WERI-Rb-1 (cell line): ENCODE data around the gene DTWD2.

Experiments used
- DNase-seq: peaks from one replicate; pipeline ENCODE4 v3.0.0-alpha.2; 2020
- H3K27ac ChIP-seq: fragments of 250-450 bp; sonication (Bioruptor Pico); 2 replicates; pipeline ENCODE4 v1.5.1; 2020; ENCODE audit warnings: mild to moderate bottlenecking, moderate library complexity
- H3K27me3 ChIP-seq: fragments of 250-450 bp; sonication (Bioruptor Pico); 2 replicates; pipeline ENCODE4 v1.5.1; 2021; ENCODE audit warnings: mild to moderate bottlenecking, low read depth, moderate library complexity; ENCODE audit not compliant: insufficient read depth, severe bottlenecking
- H3K36me3 ChIP-seq: fragments of 250-450 bp; sonication (Bioruptor Pico); 2 replicates; pipeline ENCODE4 v1.5.1; 2020; ENCODE audit warnings: mild to moderate bottlenecking, moderate library complexity
- H3K4me3 ChIP-seq: 2 replicates; pipeline ENCODE4 v1.5.1; 2011; ENCODE audit warnings: low read depth, mild to moderate bottlenecking, control low read depth, low read length
- H3K9me3 ChIP-seq: fragments of 250-450 bp; sonication (Bioruptor Pico); 2 replicates; pipeline ENCODE4 v1.5.1; 2021; ENCODE audit warnings: mild to moderate bottlenecking, moderate library complexity; ENCODE audit not compliant: severe bottlenecking
- CTCF ChIP-seq: IDR thresholded peaks from 2 replicates; pipeline ENCODE4 v1.5.1; 2011; ENCODE audit warnings: low read depth, mild to moderate bottlenecking, control low read depth, inconsistent platforms, low read length

The DTWD2 gene

GRCh38 chr5:118788351-118788750, 200.0 kb downstream of the DTWD2 start:
- no peak for DNase-seq
- TF ChIP-seq CTCF: no peak
- Histone ChIP-seq H3K27me3 (no peaks in the 10 kb centered on the region), H3K27ac (no peak overlapping the region), H3K4me3 (no peak overlapping the region), H3K36me3 (no peaks in the 10 kb centered on the region), H3K9me3 (no peaks in the 10 kb centered on the region)
